ENCODE data around the gene RPL26.
A peak's percentile ranks its signal among the peaks of the same experiment; 100 is the strongest.
"Not testable (repeated sequence)": the region's sequence is repeated elsewhere in the genome, so short reads cannot be mapped to it uniquely, and the experiment has no call there.

Gene RPL26

DNA sequence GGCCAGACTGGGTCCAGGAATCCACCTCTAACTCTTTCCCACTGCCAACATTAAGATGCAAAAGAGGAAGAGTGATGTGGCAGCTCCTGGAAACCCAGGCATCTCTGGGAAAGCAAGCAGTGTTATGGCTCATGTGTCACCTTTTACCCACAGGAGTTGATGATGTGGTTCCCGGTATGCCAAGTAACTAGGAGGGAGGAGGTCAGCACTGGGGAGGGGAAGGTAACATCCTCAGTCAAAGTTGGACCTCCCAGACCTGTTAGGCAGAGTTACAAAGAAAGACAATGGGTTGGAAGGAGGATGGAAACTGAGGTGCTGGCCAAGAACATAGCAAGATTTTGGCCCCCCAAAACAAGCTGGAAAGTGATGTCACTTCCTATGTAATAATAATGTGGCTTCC lies 17.9 kb downstream of the RPL26 start:
- DNase-seq (ENCODE audit: low read depth), result no peak

DNA sequence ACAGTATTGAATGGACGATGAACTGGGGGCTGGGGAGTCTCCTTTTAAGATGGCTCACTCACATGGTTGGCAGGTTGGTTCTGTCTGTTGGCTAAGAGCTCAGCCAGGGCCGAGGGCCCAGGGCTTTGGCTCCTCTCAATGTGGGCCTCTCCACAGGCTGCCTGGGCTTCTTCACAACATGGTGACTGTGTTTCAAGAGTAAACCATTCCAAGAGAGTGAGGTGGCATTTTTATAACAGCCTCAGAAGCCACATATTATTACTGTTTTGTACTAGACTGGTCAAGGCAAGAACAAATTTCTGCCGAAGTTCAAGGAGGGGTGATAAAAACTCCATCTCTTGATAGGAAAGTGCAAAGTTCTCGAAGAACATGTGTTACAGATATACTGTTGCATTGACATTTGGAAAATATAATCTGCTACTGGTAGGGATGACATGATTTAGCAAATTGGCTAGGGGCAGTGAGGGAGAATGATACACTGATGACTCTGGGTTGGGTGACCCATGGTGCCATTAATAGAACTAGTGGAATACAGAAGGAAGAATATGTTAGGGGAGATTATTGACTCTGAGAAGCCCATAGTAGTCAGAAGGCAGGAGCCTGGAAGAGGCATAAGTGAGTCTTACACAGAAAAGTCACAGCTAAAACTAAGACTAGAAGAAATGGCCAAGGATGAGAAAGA lies 20.2 kb downstream of the RPL26 start:
- peak; percentile 41 for DNase-seq (ENCODE audit: low read depth)

DNA sequence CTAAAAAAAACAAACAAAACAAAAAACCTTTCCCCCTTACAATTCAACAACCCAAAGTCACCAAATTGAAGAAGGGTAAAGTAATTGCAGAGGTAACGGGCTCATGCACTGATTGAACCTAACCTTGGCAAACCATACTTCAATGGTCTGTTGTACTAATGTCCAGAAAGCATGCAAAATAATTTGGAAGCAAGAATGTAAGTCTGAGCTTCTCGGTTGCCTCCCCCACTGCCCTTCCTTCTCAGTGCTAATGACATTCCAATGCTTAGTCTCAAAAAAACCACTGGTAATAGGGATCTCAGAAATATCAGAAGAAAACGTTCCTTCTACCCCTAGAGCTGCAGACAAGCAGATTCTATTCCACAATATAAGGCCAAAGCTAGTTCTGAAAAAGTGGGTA lies 22.2 kb downstream of the RPL26 start:
- no peak for DNase-seq (ENCODE audit: low read depth)

DNA sequence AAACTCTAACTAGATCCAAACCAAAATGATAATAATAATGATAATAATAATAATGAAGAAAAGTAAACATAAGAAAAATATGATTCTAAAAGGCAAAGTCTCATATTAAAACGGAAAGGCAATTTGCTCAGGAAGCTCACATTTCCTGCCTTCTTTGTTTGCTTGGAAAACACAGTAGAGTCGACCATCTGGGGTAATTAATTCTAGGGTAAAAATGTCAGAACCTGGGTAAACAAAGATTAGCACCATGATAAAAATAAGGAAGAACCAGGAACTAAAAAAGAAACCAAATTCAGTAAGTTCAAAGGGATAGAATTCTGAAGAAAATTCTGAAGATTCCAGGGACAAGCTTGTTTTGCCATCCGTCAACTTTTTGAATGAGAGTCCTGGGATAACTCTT lies 22.7 kb downstream of the RPL26 start:
- no peak for DNase-seq (ENCODE audit: low read depth)

DNA sequence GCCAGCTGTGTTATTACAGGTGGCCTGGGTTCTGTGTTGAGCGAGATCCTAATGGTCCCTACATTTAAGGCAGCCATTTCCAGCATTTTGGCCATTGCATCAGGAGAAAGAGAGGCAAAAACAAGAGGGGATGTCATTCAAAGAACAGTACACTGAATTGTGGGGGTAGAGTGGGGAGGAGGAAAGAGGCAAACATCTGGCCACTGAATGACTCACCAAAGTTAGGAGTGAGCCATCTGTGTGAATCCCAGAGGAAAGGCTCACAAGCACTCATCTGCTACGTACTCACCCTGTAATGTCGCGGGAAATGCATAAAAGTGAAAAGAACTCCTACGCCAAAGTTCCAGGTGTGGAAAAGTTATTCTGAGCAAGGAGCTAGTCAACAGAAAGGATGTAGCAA lies 23.2 kb downstream of the RPL26 start:
- peak; percentile 70 for DNase-seq (ENCODE audit: low read depth)

DNA sequence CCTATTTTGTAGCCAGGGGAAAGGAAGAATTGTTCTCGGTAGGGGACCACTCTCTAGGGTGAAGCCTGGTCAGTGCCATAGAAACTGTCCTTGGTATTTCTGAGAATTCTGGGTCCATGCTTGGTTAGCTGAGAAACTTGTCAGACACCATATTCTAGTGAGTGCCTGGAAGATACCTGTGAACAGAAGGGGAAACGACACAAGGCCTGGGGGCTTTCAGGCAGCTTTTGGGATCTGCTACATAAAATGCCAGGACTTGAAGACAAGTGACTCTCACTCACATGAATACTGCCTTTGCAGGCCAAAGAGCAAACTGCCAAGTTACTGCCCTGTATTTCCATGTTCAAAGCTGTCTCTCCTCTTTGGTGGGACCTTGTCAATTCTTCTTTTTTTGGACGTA lies 25.1 kb downstream of the RPL26 start:
- no peak for DNase-seq (ENCODE audit: low read depth)

DNA sequence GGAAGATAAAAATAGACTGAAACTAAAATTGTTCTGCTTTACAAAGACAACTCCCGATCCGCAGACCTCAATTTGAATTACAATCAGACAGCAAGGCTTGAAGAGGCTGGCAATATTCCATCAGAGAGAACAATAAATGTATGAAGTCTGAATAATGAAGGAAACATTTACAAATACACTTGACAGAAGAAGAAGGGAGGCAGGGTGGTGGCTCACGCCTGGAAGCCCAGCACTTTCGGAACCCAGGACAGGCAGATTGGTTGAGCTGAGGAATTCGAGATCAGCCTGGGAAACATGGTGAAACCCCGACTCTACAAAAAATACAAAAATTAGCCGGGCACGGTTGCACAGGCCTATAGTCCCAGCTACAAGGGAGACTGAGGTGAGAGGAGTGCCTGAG lies 28.8 kb downstream of the RPL26 start:
- no peak for DNase-seq (ENCODE audit: low read depth)

DNA sequence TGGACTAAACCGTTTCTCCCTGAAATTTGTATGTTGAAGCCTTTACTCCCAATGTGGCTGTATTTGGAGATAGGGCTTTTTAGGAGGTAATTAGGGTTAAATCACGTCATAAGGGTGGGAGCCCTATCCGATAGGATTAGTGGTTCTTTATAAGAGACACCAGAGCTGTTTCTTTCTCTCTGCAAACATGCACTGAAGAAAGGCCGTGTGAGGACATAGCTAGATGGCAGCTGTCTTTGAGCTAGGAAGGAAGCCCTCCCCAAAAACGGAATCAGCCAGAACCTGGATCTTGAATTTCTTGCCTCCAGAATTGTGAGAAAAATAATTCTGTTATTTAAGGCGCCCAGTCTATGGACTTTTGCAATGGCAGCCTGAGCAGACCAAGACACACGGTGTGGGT lies 29.3 kb downstream of the RPL26 start:
- no peak for DNase-seq (ENCODE audit: low read depth)

DNA sequence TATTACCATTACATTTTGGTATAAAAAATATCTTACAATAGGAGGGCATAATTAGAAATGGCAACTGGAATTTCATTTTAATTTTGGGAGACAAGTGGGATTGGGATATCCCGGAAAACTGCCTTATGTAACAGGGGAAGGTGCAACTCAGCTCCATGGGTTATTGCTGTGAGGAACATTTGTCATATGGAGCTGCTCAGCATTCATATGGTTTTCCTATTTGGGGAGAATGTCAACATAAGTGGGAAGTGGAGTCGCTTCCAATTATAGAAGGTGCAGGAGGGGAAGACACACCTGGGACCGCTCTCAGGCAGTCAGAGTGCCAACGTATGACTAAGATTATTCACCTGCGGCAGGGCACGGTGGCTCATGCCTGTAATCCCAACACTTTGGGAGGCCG lies 32.7 kb downstream of the RPL26 start:
- DNase-seq (ENCODE audit: low read depth), result no peak

DNA sequence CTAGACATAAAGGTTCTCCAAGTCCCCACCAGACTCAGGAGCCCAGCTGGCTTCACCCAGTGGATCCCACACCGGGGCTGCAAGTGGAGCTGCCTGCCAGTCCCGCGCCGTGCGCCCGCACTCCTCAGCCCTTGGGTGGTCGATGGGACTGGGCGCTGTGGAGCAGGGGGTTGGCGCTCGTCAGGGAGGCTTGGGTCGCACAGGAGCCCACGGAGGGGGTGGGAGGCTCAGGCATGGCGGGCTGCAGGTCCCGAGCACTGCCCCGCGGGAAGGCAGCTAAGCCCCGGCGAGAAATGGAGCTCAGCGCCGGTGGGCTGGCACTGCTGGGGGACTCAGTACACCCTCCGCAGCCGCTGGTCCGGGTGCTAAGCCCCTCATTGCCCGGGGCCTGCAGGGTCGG lies 36.0 kb downstream of the RPL26 start:
- DNase-seq (ENCODE audit: low read depth), result not testable (repeated sequence)

DNA sequence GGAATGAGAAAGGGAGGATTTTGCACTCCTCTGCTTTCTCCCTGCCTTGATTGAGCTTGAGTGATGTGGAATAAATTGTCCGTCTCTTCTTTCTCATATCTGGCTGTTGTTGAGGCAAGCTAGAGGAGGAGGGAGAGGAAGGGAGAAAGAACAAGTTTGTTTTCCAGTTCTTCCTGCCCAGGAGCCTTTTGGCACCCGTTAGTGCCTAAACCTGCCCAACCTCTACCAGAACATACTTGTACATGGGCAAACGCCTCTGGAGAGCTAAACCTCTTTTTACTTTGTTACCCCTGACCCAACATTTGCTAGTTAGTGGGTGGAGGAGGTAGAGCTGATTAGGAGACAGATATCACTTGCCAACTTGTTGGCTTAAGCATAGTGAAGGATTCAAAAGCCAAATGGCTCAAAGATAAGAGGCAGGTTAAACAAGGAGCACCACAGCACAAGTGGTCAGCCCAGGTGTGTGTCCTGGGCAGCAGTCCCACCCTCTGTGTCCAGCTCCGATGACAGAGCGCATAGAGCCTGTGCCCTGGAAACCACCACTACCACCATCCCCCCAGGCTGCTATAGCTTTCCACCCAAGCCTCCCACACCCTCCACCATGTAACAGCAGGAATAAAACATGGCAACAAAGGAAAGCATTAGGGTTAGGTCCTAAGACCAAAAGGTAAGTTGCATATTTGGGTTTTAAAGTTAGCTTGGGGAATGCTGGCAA lies 36.9 kb downstream of the RPL26 start:
- DNase-seq (ENCODE audit: low read depth), result no peak

DNA sequence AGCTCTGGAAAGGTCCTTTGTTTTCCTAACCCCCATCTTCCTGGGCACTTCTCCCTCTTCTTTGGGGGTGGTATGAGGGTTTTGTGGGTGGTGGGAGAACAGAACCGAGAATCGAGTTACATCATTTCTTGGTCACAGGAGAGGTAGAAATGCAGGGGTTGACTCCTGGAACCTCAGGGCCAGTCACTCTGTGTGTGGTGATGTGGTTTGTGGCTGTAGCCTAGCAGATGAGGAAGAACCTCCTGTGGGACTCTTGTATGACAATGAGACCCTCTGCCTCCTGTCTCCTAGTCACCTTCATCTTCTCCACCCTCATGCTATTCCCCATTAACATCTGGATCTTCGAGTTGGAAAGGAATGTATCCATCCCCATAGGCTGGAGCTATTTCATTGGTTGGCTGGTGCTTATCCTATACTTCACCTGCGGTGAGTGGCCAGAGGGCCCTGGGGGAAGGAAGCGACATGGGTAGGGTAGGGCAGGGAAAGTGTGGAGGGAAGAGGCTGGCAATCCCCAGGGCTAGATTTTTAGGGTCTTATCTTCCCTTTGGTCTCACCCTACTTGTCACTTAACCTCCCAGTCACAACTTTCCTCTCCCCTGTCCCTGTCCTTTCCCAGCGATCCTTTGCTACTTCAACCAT lies 37.8 kb downstream of the RPL26 start:
- DNase-seq (ENCODE audit: low read depth), result no peak

DNA sequence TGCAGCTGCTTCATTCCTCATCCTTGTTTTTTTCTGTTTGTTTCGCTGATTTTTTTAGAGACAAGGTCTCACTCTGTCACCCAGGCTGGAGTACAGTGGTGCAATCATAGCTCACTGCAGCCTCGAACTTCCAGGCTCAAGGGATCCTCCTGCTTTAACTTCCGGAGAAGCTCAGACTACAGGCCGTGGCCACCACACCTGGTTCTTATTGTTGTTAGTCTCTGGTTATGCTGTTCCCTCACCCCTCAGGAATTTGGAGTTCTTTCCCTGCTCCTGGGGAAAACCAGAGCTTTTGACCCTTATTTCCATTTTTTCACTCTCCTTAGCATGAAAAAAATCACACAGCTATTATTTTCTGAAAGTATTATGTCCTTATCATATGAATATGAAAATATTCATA lies 41.5 kb downstream of the RPL26 start:
- no peak for DNase-seq (ENCODE audit: low read depth)

DNA sequence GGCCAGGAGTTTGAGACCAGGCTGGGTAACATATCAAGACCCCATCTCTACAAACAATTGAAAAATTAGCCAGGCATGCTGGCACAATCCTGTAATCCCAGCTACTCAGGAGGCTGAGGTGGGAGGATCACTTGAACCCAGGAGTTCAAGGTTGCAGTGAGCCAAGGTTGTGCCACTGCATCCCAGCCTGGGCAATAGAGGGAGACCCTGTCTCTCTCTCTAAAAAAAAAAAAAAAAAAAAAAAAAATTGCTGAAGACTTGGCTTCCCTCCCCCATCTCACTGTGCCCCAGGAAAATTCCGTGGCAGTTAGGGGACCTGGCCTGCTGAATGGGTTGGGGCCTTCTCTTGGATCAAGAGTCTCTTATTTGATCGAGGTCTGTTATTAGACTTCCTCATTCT lies 43.5 kb downstream of the RPL26 start, which contains the start of gene ODF4:
ODF4 (plus strand) TSS at position 301 of the 400 bp plus-strand sequence. CDS start 212 bp downstream, outside the sequence.
- DNase-seq (ENCODE audit: low read depth), result no peak

DNA sequence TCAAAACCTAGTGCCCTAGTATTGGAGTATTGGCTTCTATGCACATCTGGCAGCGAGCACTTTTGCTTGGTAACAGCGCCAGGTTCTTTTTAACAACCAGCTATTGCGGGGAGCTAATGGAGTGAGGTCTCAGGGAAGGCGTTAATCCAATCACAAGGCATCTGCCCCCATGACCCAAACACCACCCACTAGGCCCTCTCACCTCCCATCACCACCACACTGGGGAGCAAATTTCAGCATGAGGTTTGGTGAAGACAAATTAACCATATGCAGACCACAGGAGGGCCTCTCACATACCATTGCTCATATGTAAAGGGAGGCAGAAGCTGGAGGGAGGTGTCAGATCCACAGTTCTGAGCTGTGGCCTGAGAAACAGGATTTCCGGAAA lies 44.2 kb downstream of the RPL26 start:
- DNase-seq (ENCODE audit: low read depth), result no peak

DNA sequence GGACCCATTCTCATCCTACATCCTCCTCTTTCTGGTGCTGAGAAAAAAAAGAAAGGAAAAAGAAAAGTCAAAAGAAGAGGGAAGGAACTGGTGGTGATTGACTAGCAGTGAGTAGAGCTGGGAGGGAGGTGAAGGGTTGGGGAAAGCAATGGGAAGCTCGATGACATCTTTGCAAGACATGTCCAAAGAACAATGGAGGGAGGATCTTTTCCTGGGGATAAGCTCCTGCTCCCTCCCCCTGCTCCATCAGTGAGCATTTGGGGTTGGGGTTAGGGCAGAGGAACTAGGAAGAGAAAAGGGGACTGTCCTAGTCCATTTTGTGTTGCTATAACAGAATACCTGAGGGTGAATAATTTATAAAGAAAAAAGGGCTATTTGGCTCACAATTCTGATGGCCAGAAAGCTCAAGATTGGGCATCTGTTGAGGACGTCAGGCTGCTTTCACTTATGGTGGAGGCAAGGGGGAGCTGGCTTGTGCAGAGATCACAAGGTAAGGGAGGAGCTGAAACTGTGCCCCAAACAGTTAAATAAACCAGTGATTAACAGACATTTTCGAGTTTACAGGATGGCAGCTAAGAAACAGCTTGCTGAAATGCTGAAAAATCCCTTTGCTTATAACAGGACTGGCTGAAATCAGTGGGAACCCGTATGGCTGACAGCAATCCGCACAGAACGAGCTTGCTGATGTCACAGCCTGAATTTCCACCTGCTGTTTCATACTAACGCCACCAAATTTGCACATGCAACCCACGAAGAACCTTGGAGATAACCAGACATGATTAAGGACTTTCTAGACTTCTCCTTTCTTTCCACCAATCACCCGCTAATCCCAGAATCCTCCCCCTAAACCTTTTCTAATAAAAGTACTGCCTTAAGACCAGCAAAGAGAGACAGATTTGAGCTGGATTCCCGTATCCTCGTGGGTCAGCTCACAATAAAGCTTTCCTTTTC lies 44.9 kb downstream of the RPL26 start:
- DNase-seq (ENCODE audit: low read depth), result no peak

DNA sequence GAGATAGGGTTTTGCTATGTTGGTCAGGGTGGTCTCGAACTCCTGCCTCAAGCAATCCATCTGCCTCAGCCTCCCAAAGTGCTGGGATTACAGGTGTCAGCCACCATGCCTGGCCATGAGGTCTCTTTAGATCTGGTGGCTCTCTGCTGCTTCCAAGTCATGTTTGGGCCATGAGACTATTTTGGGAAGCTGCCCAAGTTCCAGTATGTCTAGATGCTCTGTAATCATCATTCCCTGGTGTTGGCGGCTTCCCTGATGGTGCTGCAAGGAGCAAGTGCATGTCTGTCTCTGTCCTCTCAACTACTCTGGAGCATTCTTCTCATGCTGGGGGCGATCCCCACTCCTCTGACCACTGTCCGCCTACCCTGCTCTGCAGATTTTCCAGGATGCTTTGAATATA lies 49.7 kb downstream of the RPL26 start:
- DNase-seq (ENCODE audit: low read depth), result no peak

DNA sequence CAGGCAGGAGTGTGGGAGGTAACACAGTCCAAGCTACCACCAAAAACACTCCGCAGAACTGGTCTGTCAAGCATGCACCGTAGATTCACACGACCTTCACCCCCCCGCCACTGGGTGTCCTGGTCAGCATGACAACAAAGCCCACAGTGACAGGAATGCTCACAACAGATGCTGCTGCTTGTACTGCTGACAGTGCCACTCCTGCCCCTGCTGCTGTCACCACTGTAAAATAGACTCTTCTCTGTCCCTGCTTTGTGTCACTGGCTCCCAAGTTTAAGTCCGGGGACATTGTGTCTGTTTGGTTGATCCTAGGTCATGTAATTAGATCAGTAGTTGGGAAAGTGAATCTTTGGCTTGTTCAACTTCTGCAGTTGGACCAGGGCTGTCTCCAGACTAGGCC lies 50.3 kb downstream of the RPL26 start:
- no peak for DNase-seq (ENCODE audit: low read depth)

DNA sequence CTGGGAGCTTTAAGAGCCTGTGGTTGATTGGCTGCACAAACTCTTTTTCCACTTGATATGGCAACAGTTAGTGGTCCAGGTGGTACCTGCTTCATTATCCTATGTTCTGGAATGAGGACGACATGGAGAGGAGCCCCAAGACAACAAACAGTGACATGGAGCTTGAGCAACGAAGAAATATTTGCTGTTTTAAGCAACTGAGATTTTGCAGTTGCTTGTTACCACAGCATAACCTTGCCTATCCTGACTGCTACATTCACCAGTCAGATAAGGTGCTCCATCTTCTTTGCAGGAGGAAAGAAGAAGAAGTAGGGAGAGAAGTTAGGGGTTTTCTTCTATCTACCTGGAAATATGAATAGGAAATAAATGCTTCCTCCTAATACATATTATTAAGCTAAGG lies 50.9 kb downstream of the RPL26 start:
- no peak for DNase-seq (ENCODE audit: low read depth)

All from stromal cell of bone marrow (primary cell).